ENCODE data around the gene PRKCE. TPM values are rescaled to one million over a fixed set of nuclear protein-coding genes. Genes with fewer than 3 reads are reported as not detected.
"Not testable (repeated sequence)": the region's sequence is repeated elsewhere in the genome, so short reads cannot be mapped to it uniquely, and the experiment has no call there.

The PRKCE gene
- total RNA-seq, 1 donor from 2014 or later, result 6.9 TPM

DNA sequence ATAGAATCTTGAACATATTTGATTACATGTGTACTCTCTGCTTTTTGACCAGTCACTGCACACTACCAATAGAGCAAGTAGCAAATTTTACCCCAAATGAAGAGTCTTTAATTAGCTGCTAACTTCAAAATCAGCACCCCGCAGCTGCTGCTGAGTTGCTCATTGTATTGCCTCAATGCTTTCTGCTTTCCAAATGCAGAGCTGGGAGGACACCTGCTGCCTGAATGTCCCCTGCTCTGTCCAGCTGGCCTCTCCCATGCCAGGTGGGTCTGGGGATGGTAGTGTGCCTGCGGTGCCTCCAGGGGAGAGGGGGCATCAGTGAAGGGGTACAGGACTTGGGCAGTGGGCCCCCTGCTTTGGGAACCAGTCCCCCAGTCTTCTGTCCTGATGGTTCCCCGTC is 184.8 kb downstream of the PRKCE start:
- no peak for DNase-seq (ENCODE audit: low read depth)

DNA sequence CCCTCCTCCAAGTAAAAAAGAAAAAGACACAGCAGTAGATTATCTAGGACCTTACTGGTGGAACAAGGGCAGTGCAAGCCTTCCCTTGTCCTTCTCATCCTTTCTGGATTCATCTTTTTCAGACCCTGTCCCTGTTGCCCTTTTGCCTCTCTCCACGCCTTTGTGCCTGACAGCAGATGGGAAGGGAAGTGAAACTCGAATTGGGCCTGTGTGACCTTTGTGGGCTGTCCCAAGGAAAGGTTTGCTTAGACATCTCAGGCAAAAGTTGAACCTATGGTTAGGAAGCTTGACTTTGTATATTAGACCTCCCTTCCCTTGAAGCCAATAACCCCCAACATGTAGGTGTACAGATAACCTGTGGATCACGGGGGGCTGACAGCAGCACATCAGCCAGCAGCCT is 185.3 kb downstream of the PRKCE start:
- no peak for DNase-seq (ENCODE audit: low read depth)

- DNase-seq (ENCODE audit: low read depth), result no peak
Observed at GRCh38 chr2:45837812-45838341, 186.4 kb downstream of the PRKCE start.

DNA sequence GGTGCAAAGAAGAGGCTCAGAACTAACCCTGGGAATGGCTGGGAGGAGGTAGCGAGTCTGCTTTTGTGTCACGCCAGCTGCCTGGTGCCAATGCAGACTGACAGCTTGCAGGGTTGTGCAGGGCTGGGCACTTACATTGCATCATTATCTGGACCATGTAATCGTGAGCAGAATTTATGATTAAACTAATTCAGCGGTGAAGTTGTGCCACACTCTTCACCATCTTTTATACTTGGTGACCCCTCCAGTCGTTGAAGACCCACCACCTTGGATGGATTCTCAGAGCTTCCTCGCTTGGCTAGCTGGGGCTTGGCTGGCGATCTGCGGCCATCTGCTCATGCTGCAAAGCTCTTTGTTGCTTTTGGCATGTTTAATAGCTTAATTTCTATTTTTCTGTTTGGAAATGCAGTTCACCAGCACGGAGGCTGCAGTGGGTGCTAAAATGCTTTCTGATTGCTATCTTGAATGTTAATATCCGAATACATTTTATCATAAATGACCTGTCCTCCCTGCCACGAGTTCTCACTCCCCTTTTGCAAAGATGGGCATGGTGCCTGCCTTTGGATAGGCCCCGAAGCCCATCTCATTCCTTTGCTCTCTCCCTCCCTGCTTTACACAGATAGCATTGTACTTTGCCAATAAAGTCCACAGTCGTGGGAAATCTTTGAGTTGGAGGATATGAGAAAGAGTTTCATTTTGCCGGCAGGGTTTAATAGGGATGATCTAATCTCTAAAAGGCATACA is 188.2 kb downstream of the PRKCE start:
- no peak for DNase-seq (ENCODE audit: low read depth)

- no peak for DNase-seq (ENCODE audit: low read depth)
Observed at GRCh38 chr2:45840481-45840880, 189.0 kb downstream of the PRKCE start.

- DNase-seq (ENCODE audit: low read depth), result no peak
Observed at GRCh38 chr2:45841752-45842407, 190.4 kb downstream of the PRKCE start.

- no peak for DNase-seq (ENCODE audit: low read depth)
Observed at GRCh38 chr2:45843136-45843535, 191.7 kb downstream of the PRKCE start.

DNA sequence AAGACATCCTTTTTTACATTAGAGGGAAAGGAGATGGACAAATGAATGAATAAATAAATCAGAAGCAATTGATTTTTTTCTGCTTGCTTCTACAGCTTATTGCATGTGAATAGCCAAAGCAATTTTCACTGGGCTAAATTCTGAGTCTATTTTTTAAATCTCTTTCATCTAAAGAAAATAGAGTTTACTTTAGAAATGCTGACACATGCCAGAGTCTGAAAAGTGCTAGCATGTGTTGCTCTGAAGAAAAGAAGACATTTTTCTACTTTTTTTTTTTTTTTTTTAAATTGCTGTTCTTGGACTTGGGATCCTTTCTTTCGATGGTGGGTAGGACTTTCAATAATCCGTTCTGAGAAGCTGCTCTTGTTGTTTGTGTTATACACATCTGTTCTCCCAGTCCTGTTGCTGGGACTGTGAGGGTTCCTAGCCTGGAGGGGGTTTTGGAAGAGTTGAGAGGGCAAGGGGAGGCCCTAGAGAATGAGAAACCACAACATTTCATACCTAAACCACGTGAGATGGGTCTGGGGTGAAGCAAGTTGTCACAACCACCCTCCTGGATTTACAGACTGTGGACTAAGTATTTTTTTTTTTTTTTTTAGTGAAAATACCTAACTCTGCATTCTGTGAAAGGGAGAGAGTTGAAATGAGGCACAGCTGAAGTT is 193.5 kb downstream of the PRKCE start:
- DNase-seq (ENCODE audit: low read depth), result no peak

DNA sequence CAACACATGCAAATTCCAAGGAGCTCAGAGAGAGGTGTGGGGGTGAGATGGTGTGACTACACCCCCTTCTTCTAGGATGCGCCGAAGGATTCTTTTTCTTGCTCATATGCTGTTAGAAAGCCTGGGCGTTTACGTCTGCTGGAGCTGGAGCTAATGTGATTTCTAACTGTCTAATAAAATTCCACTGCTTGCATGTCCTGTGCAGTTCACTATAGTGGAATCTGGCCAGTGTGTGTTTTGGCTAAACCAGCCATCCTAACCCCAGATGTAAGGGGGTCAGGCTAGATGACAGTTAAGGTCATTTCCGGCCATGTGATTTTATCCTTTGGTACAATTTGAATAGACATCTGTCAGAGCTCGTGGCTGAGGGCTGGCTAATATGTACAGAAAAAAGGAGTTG is 194.1 kb downstream of the PRKCE start:
- no peak for DNase-seq (ENCODE audit: low read depth)

DNA sequence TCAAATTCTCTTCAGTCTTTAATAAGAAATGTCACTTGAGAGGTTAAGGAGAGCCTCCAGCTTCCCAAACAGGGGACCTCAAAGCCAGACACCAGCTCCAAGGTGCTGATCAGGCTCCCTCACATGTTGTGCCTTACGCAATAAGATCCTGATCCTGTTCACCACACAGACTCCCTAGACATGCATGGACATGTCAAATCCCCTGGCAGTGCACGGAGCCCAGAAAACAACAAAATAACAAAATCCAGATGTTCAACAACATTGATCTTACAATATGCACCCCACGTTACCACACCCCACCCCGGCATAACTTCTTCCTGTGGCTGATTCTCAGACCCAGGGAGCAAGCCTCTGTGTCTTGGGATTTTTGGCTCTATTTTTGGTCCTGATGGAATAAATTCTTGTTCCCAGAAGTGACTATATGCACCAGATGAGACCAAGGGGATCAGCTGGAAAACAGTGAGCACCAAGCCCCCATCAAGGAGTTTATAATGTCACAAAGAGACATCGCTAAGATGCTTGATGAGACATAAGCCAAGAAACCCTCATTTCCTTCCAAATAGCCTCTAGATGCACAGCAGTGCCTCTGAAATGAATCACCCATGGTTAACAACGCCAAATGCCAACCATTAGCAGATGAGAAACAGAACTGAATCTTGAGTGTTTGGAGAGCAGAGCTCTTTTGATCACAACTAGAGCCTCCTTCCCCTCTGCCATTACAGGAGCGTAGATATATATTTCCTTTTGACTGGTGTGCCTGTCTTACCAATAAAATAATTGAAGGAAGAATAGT is 198.2 kb downstream of the PRKCE start:
- DNase-seq (ENCODE audit: low read depth), result peak; percentile 34

DNA sequence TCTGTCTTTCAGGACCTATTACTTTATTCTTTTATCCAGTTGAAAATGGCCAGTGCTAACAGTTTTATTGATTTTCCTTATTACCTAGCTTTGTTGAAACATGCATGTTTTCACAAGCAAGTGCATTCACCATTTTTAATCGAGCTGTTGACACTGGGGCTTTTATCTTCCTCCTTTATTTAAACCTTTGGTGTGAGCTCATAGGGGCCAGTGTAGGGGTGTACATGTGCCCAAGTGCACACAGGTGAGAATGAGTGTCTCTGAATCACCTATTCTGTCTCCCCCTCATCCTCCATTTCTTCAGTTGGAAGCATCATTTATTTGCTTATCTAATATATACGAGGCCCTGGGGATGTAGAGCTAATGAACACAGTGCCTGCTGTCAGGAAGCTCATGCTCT is 199.1 kb downstream of the PRKCE start:
- no peak for DNase-seq (ENCODE audit: low read depth)

- no peak for DNase-seq (ENCODE audit: low read depth)
Observed at GRCh38 chr2:45851111-45851510, 199.6 kb downstream of the PRKCE start.

DNA sequence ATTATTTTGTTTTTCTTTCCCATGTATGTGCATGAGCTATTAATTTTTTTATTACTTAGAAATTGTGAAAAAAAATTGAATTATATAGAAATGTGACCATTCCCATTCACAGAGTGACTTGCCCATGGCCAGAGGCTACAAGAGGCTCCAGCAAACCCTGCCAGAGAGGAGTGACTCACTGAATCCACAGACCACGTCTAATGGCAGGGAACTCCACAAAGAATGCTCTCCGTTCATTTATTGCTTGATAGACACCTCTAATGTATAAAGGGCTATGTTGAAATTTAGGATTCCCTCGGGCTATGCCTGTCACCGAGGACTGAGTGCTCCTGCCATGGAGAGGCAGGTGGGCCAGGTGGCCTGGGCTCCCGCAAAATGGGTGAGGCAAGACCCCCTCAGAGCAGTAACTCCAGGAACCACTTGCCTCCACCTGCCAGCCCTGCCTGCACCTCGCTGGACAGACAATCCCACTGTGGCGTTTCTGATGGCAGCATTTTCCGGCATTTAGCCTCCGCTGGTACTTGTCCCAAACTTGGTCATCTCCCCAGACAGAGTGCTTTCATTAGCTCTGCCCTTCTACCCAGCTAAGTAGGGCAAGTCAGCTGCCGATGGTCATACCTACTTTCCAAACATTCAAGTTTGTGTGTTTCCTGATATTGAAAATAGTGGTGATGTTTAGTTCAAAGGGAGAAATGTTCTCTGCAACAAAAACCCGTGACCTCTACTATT is 200.3 kb downstream of the PRKCE start:
- DNase-seq (ENCODE audit: low read depth), result peak; percentile 90

DNA sequence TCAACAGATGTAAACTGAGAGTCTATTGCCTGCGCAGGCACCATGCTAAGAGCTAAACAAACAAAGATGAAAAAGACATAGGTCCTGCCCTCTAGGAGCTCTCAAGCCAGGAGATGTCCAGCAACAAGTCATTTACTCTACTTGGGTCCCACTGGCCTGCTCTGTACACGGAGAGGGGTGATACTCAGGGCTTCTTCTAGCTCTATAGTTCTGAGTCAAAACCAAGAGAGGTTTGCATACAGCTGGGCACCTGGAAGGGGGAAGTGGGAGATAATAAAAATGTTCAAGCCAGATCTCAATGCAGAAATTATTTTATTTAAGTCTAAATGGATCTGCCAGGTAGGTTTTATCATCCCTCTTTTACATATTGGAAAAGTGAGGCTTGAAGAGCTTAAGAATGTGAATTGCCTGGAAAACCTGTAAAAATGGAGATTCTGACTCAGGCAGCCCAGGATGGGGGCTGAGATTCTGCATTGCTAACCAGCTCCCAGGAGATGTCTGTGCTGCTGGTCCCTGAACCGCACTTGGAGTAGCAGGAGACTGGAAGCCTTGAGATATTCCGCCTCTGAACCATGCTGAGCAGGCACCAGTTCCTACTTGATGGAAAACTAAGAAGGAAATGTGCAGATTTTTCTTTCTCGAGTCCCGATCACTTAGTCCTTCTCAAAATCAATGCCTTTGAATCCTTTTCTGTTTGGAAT is 201.1 kb downstream of the PRKCE start:
- DNase-seq (ENCODE audit: low read depth), result no peak

DNA sequence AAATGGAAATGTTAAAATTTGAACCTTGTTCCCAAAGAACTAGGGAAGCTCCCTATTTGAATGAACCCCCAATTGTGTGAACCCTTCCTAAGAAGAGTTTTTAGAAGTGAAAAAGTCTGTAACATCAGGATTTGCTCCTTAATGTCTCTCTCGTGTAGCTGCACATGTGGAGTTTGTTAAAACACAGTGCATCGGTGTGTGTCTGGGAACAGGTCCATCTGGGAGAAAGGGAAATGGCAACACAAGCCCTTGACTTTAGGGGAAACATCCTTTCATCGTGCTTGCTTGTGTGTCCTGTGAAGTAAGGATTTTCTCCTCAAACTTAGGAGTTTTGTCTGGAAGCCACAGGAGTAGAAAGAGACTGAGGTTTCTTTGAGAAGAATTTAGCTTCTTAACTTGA is 203.9 kb downstream of the PRKCE start:
- DNase-seq (ENCODE audit: low read depth), result no peak

DNA sequence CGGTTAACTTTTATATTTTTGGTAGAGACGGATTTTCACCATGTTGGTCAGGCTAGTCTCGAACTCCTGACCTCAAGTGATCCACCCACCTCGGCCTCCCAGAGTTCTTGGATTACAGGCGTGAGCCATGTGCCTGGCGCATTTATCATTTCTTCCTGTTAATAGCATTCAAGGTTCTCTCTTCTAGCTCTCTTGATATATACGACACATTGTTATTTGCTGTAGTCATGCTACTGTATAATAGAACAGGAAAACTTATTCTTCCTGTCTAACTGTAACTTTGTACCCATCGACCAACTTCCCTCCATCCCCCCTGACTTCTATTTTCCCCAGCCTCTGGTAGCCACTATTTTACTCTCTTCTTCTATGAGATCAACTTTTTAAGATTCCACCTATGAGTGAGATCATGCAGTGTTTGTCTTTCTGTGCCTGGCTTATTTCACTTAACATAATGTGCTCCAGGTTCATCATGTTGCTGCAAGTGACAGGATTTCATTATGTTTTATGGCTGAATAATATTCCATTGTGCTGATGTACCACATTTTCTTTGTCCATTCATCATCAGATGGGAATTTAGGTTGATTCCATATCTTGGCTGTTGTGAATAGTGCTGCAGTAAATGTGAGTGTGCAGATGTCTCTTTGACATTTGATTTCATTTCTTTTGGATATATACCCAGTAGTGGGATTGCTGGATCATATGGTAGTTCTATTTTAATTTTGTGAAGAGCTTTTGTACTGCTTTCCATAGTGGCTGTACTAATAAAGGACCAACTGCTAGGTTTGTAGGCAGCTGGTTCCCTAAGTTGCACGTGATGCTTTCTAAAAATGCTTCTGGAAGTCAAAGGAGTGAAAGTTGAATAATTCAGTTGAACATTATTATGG is 205.2 kb downstream of the PRKCE start:
- no peak for DNase-seq (ENCODE audit: low read depth)

- DNase-seq (ENCODE audit: low read depth), result no peak
Observed at GRCh38 chr2:45857275-45857609, 205.8 kb downstream of the PRKCE start.

- DNase-seq (ENCODE audit: low read depth), result peak; percentile 14
Observed at GRCh38 chr2:45857867-45858520, 206.5 kb downstream of the PRKCE start.

- DNase-seq (ENCODE audit: low read depth), result not testable (repeated sequence)
Observed at GRCh38 chr2:45858872-45859271, 207.4 kb downstream of the PRKCE start.
